ENCODE measurements around the gene SH2D1A. TPM values are rescaled to one million over a fixed set of nuclear protein-coding genes. Genes with fewer than 3 reads are reported as not detected.
A peak's percentile ranks its signal among the peaks of the same experiment; 100 is the strongest.

SH2D1A gene
- total RNA-seq, 2 experiments from 2014 or later: 67.1 to 67.6 TPM

- Mint-ChIP-seq H3K27ac (peak overlapping the region; percentile 91), H3K4me3 (no peak overlapping the region), H3K27me3 (no peaks in the 10 kb centered on the region), H3K4me1 (peaks cover 46% of the 10 kb centered on the region), H3K9me3 (no peaks in the 10 kb centered on the region), H3K36me3 (peaks cover 7% of the 10 kb centered on the region)
- no peak for DNase-seq
Observed at GRCh38 chrX:124342174-124342867, 4.0 kb upstream of the SH2D1A start.

GRCh38 chrX:124343016-124343415 is 3.3 kb upstream of the SH2D1A start:
- DNase-seq: no peak
- H3K27ac Mint-ChIP-seq: peak overlapping the region; percentile 91
- H3K36me3 Mint-ChIP-seq: peaks cover 8% of the 10 kb centered on the region
- peaks cover 46% of the 10 kb centered on the region for H3K4me1 Mint-ChIP-seq
- H3K4me3 Mint-ChIP-seq: peak overlapping the region; percentile 37
- no peaks in the 10 kb centered on the region for H3K9me3 Mint-ChIP-seq
- no peaks in the 10 kb centered on the region for H3K27me3 Mint-ChIP-seq

- DNase-seq: no peak
- peak overlapping the region; percentile 91 for H3K27ac Mint-ChIP-seq
- peaks cover 45% of the 10 kb centered on the region for H3K4me1 Mint-ChIP-seq
- H3K36me3 Mint-ChIP-seq: peaks cover 18% of the 10 kb centered on the region
- peak overlapping the region; percentile 12 for H3K4me3 Mint-ChIP-seq
- H3K27me3 Mint-ChIP-seq: no peaks in the 10 kb centered on the region
- H3K9me3 Mint-ChIP-seq: no peaks in the 10 kb centered on the region
Observed at GRCh38 chrX:124344246-124344645, 2.1 kb upstream of the SH2D1A start.

- Mint-ChIP-seq H3K27me3 (no peaks in the 10 kb centered on the region), H3K9me3 (no peaks in the 10 kb centered on the region), H3K27ac (peak overlapping the region; percentile 97), H3K4me3 (peak overlapping the region; percentile 95), H3K4me1 (peaks cover 35% of the 10 kb centered on the region), H3K36me3 (peaks cover 16% of the 10 kb centered on the region)
- DNase-seq: no peak
Observed at GRCh38 chrX:124346877-124347241, 496 bp downstream of the SH2D1A start.

DNA sequence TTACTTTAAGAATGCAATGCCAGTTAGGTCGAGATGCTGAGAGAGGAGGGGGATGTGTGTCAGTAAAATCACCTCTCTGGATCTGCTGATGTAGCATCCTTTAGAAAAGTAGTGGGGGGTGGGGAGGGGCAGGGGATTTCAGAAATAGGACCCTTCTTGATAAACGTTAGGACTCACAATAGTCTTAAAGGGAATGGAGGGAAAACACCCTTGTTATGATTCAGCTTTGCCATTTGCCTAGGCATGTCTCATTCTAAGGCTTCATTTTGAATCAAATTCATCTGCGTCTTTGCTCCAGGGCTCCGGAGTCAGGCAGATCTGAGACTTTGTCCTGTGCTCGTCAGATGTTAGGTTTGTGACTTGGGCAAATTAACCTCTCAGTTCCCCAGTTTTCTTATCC is 879 bp downstream of the SH2D1A start:
- Mint-ChIP-seq H3K36me3 (peaks cover 16% of the 10 kb centered on the region), H3K4me1 (peaks cover 34% of the 10 kb centered on the region), H3K27ac (peak overlapping the region; percentile 97), H3K27me3 (no peaks in the 10 kb centered on the region), H3K4me3 (peak overlapping the region; percentile 95), H3K9me3 (no peaks in the 10 kb centered on the region)
- peak; percentile 31 for DNase-seq

DNA sequence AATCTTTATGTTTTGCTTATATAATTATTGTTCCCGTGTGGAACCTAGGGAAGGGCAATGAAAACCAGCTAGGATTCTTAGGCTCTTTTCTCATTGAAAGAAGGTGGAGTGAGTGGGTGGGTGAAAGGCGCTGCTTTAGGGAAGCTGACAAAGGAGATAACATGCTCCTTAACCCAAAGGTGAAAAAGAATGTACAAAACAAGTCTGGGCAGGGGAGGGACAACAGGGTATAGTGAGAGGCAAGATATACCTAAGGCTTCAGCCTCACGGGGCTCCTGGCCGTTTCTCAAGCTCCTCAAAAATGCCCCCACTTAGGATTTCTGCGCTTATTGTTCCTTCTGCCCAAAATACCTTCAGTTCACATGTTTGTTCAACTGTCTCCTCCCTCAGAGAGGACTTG is 1.8 kb downstream of the SH2D1A start:
- H3K36me3 Mint-ChIP-seq: peaks cover 20% of the 10 kb centered on the region
- H3K9me3 Mint-ChIP-seq: no peaks in the 10 kb centered on the region
- no peaks in the 10 kb centered on the region for H3K27me3 Mint-ChIP-seq
- peak overlapping the region; percentile 97 for H3K27ac Mint-ChIP-seq
- H3K4me3 Mint-ChIP-seq: peak overlapping the region; percentile 95
- H3K4me1 Mint-ChIP-seq: peaks cover 31% of the 10 kb centered on the region
- no peak for DNase-seq

- Mint-ChIP-seq H3K27me3 (no peaks in the 10 kb centered on the region), H3K4me1 (peaks cover 29% of the 10 kb centered on the region)
Observed at GRCh38 chrX:124348885-124349453, 2.6 kb downstream of the SH2D1A start.

DNA sequence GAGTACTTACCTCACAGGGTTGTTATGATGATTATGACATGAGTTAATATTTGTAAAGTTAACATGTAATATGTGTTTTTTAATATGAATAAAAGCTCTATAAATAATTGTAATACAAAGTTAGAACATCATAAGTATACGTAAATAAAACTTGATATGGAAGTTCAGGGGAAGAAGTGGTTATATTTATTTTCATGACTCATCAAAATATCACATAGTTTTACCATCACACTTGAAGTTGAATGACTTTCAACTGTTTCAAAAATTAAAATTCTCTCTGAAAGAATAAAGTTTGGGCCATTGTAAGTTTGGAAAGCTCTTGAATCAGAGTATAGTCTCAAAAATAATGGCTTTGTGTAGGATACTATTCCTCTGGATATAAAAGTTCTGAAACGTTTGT is 8.3 kb downstream of the SH2D1A start:
- Mint-ChIP-seq H3K4me1 (peaks cover 49% of the 10 kb centered on the region), H3K27ac (peak overlapping the region; percentile 69), H3K4me3 (peak overlapping the region; percentile 76), H3K27me3 (no peaks in the 10 kb centered on the region), H3K36me3 (peaks cover 21% of the 10 kb centered on the region), H3K9me3 (peaks cover 1% of the 10 kb centered on the region)
- no peak for DNase-seq

More at GRCh38 chrX:124348885-124349453, 2.6 kb downstream of the SH2D1A start:
- Mint-ChIP-seq H3K9me3 (no peaks in the 10 kb centered on the region), H3K27ac (peak overlapping the region; percentile 97), H3K36me3 (peaks cover 23% of the 10 kb centered on the region), H3K4me3 (peak overlapping the region; percentile 95)
- DNase-seq: no peak

DNA sequence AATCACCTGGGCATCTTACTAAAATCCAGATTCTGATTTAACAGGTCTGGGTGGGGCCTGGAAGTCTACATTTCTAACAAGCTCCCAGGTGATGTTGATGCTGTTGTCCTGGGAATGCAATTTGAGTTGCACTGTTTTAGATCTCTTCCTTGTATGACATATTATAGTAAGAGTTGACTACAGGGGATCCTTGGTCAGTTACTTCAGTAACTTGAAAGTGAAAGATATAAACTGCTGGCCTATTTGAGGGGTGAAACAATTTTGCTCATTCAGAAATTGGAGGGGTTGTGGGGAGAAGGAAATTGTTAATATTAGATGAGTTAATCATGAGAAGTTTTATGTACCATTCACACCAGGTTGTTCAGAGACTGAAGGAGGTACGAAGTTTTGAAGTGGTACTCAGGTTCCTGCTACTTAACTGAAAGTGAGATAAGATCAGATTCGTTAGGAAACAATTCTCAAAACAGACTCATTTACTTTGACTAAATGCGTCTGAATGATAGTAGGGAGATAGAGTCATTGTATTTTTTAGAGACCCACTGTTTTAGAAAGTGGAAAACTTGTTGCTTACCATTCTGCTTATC is 12.5 kb downstream of the SH2D1A start:
- peaks cover 30% of the 10 kb centered on the region for H3K36me3 Mint-ChIP-seq
- peak overlapping the region; percentile 84 for H3K27ac Mint-ChIP-seq
- H3K9me3 Mint-ChIP-seq: peaks cover 1% of the 10 kb centered on the region
- no peak for DNase-seq
- H3K27me3 Mint-ChIP-seq: no peaks in the 10 kb centered on the region
- H3K4me1 Mint-ChIP-seq: peaks cover 55% of the 10 kb centered on the region
- H3K4me3 Mint-ChIP-seq: peak overlapping the region; percentile 62

DNA sequence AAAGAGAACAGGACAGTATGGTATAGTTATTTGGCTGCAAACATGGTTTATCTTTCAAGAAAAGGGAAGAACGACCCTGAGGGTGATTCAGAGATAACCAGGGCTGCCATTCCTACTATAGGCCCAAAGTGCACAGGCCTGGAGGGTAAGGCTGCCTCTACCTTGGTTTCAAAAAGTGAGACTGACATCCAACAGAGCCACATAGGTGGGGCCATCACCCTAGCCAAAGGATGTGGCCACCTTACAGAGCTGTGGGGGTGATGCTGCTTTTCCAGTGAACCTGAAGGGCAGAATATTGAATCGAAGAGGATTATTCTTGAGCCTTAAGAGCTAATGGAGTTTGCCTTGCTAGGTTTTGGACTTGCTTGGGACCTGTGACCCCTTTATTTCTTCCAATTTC is 15.7 kb downstream of the SH2D1A start:
- H3K27me3 Mint-ChIP-seq: no peaks in the 10 kb centered on the region
- DNase-seq: peak; percentile 22
- peaks cover 46% of the 10 kb centered on the region for H3K4me1 Mint-ChIP-seq
- H3K27ac Mint-ChIP-seq: peak overlapping the region; percentile 84
- peaks cover 1% of the 10 kb centered on the region for H3K9me3 Mint-ChIP-seq
- peaks cover 27% of the 10 kb centered on the region for H3K36me3 Mint-ChIP-seq
- H3K4me3 Mint-ChIP-seq: no peak overlapping the region

DNA sequence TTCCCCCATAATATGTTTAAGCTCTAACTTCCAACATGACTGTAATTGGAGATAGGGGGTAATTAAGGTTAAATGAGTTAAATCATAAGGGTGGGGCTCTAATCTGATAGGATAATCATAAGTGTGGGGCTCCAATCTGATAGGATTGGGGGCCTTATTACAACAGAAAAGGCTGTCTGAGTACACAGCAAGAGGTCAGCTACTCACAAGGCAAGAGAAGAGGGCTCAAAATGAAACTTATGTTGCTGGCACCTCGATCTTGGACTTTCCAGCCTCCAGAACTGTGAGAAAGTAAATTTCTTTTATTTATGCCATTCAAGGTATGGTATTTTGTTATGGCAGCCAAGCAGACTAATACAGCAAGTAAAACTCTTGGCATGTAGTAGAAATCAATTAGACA is 16.4 kb downstream of the SH2D1A start:
- peak overlapping the region; percentile 84 for H3K27ac Mint-ChIP-seq
- no peaks in the 10 kb centered on the region for H3K27me3 Mint-ChIP-seq
- peaks cover 29% of the 10 kb centered on the region for H3K36me3 Mint-ChIP-seq
- H3K9me3 Mint-ChIP-seq: no peaks in the 10 kb centered on the region
- H3K4me3 Mint-ChIP-seq: peak overlapping the region; percentile 14
- H3K4me1 Mint-ChIP-seq: peaks cover 45% of the 10 kb centered on the region
- no peak for DNase-seq

- no peaks in the 10 kb centered on the region for H3K27me3 Mint-ChIP-seq
- no peaks in the 10 kb centered on the region for H3K9me3 Mint-ChIP-seq
- DNase-seq: no peak
- no peak overlapping the region for H3K4me3 Mint-ChIP-seq
- H3K27ac Mint-ChIP-seq: no peak overlapping the region
- H3K4me1 Mint-ChIP-seq: peaks cover 17% of the 10 kb centered on the region
- peaks cover 33% of the 10 kb centered on the region for H3K36me3 Mint-ChIP-seq
Observed at GRCh38 chrX:124369722-124370121, 23.4 kb downstream of the SH2D1A start.

DNA sequence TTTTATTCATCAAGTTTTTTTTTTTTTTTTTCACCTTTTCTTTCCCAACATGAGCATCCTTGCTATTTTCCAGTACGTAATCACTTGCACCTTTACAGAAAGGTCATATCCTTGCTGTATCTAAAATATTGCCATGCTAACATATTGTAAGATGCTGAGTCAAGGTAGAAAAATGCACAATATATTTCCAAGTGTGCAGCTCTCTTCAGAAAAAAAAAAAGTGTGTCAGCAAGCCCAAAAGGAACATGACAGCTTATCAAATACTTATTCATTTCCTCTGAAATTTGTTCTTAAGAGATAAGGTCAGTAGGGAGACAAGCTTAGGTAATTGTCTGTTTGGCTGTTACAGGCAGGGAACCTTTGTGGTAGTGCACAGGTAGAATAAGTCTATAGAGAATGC is 27.0 kb downstream of the SH2D1A start:
- H3K9me3 Mint-ChIP-seq: no peaks in the 10 kb centered on the region
- no peak overlapping the region for H3K4me3 Mint-ChIP-seq
- no peaks in the 10 kb centered on the region for H3K27me3 Mint-ChIP-seq
- peaks cover 10% of the 10 kb centered on the region for H3K4me1 Mint-ChIP-seq
- no peak for DNase-seq
- peaks cover 20% of the 10 kb centered on the region for H3K36me3 Mint-ChIP-seq
- no peak overlapping the region for H3K27ac Mint-ChIP-seq

GRCh38 chrX:124378643-124379042 is 32.3 kb downstream of the SH2D1A start:
- no peaks in the 10 kb centered on the region for H3K9me3 Mint-ChIP-seq
- H3K27me3 Mint-ChIP-seq: no peaks in the 10 kb centered on the region
- no peak overlapping the region for H3K4me3 Mint-ChIP-seq
- H3K4me1 Mint-ChIP-seq: peaks cover 3% of the 10 kb centered on the region
- peaks cover 25% of the 10 kb centered on the region for H3K36me3 Mint-ChIP-seq
- DNase-seq: no peak
- no peak overlapping the region for H3K27ac Mint-ChIP-seq

DNA sequence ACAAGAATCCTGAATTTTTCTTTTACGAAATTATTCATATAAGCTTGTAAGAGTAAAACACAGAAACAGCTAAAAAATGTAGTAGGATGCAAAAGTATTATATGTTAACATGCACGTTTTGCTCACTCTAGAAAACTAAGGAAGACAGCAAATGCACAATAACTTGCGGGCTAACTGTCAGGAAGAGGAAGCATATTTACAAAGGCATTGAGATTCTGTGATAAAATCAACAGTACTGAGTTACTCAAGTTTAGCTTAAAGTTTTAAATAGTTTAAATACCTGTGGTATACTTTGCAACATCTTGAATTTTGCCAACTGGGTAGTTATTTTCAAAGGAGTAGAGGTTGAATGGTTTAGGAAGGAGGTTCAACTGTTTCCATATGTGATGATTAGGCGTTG is 37.0 kb downstream of the SH2D1A start:
- Mint-ChIP-seq H3K36me3 (peaks cover 32% of the 10 kb centered on the region), H3K27ac (no peak overlapping the region), H3K9me3 (no peaks in the 10 kb centered on the region), H3K4me1 (peaks cover 7% of the 10 kb centered on the region), H3K4me3 (no peak overlapping the region), H3K27me3 (no peaks in the 10 kb centered on the region)
- DNase-seq: no peak

DNA sequence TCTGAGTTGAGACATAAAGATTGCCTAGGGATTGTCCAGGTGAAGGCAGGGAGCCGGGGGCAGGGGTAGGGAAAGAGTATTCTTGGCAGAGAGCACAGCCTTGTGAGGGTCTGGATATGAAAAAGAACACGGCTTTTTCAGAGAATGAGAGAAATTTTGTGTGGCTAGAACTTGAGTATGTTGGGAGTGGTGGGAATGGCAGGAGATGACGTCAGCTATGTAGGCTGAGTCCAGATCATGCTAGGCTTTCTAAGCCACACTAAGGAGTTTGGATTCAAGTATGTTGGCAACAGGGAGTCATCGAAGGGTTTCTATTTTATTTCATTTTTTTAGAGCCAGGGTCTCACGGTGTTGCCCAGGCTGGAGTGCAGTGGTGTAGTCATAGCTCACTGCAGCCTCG is 40.0 kb downstream of the SH2D1A start:
- no peaks in the 10 kb centered on the region for H3K9me3 Mint-ChIP-seq
- peaks cover 20% of the 10 kb centered on the region for H3K36me3 Mint-ChIP-seq
- peaks cover 7% of the 10 kb centered on the region for H3K4me1 Mint-ChIP-seq
- no peak for DNase-seq
- H3K27ac Mint-ChIP-seq: no peak overlapping the region
- no peak overlapping the region for H3K4me3 Mint-ChIP-seq
- no peaks in the 10 kb centered on the region for H3K27me3 Mint-ChIP-seq
